LNCaP clone FGC (cell line): ENCODE measurements around the gene MIS18BP1.

Source experiments
- DNase-seq: peaks from one replicate; pipeline ENCODE4 v3.0.0-alpha.2; 2011; ENCODE audit warnings: low read depth
- H3K4me3 ChIP-seq: 2 replicates; pipeline ENCODE4 v1.5.1; 2011; ENCODE audit warnings: mild to moderate bottlenecking, low read depth, low read length, control low read depth
- CTCF ChIP-seq: IDR thresholded peaks from 2 replicates; pipeline ENCODE4 v1.5.1; 2012; ENCODE audit warnings: mild to moderate bottlenecking; ENCODE audit not compliant: control insufficient read depth, insufficient read depth; ENCODE audit errors: extremely low read depth

Gene MIS18BP1

GRCh38 chr14:45212231-45212630 is 40.8 kb downstream of the MIS18BP1 start:
- no peak for TF ChIP-seq CTCF
- DNase-seq: no peak
- no peak overlapping the region for H3K4me3 ChIP-seq

GRCh38 chr14:45211295-45211694 is 41.7 kb downstream of the MIS18BP1 start:
- no peak for TF ChIP-seq CTCF
- no peak for DNase-seq
- no peak overlapping the region for H3K4me3 ChIP-seq

GRCh38 chr14:45210159-45210558 is 42.8 kb downstream of the MIS18BP1 start:
- H3K4me3 ChIP-seq: no peak overlapping the region
- no peak for TF ChIP-seq CTCF
- DNase-seq: no peak

- no peak for TF ChIP-seq CTCF
- H3K4me3 ChIP-seq: no peak overlapping the region
- no peak for DNase-seq
These were observed 48.8 kb downstream of the MIS18BP1 start for GRCh38 chr14:45204241-45204640.

GRCh38 chr14:45201905-45202304 is 51.1 kb downstream of the MIS18BP1 start:
- no peak overlapping the region for H3K4me3 ChIP-seq
- no peak for DNase-seq
- peak; percentile 35 for TF ChIP-seq CTCF

GRCh38 chr14:45199230-45199629 is 53.8 kb downstream of the MIS18BP1 start:
- DNase-seq: no peak
- H3K4me3 ChIP-seq: no peak overlapping the region
- no peak for TF ChIP-seq CTCF

- no peak for TF ChIP-seq CTCF
- no peak overlapping the region for H3K4me3 ChIP-seq
- DNase-seq: no peak
These were observed 54.5 kb downstream of the MIS18BP1 start for GRCh38 chr14:45198551-45198950.
